RWPE2 (cell line): Measurements from ENCODE around the gene NIPAL4.

Source experiments
- ATAC-seq: fragments of 200-7000 bp; cut with Tn5 transposase; 3 replicates; pipeline ENCODE4 v1.9.1; 2021; ENCODE audit warnings: low read depth
- DNase-seq: peaks from one replicate; pipeline ENCODE4 v3.0.0-alpha.2; 2020; ENCODE audit warnings: low spot score
- H3K27ac ChIP-seq: fragments of 450-650 bp; 2 replicates; pipeline ENCODE4 v1.5.1; 2017; ENCODE audit warnings: mild to moderate bottlenecking; ENCODE audit not compliant: poor library complexity, severe bottlenecking
- H3K27me3 ChIP-seq: fragments of 250-450 bp; sonication (Bioruptor Pico); 2 replicates; pipeline ENCODE4 v1.5.1; 2021; ENCODE audit warnings: mild to moderate bottlenecking, moderate library complexity; ENCODE audit not compliant: insufficient read depth, poor library complexity, severe bottlenecking
- H3K36me3 ChIP-seq: fragments of 250-450 bp; sonication (Bioruptor Pico); 2 replicates; pipeline ENCODE4 v1.5.1; 2020; ENCODE audit warnings: low read depth, mild to moderate bottlenecking, moderate library complexity
- H3K4me1 ChIP-seq: fragments of 250-450 bp; sonication (Bioruptor Pico); 2 replicates; pipeline ENCODE4 v1.5.1; 2021; ENCODE audit warnings: mild to moderate bottlenecking, moderate library complexity; ENCODE audit not compliant: insufficient read depth, poor library complexity, severe bottlenecking
- H3K4me3 ChIP-seq: fragments of 250-450 bp; sonication (Bioruptor Pico); 2 replicates; pipeline ENCODE4 v1.5.1; 2021; ENCODE audit warnings: mild to moderate bottlenecking, moderate library complexity; ENCODE audit not compliant: severe bottlenecking
- H3K9me3 ChIP-seq: fragments of 250-450 bp; sonication (Bioruptor Pico); 2 replicates; pipeline ENCODE4 v1.5.1; 2021; ENCODE audit warnings: mild to moderate bottlenecking, moderate library complexity; ENCODE audit not compliant: severe bottlenecking
- TF ChIP-seq, protein P1 (sequence below): fragments of 450-650 bp; IDR thresholded peaks from one replicate; pipeline ENCODE4 v1.5.1; 2017; ENCODE audit warnings: mild to moderate bottlenecking, moderate library complexity; ENCODE audit not compliant: poor library complexity, severe bottlenecking

The NIPAL4 gene

DNA sequence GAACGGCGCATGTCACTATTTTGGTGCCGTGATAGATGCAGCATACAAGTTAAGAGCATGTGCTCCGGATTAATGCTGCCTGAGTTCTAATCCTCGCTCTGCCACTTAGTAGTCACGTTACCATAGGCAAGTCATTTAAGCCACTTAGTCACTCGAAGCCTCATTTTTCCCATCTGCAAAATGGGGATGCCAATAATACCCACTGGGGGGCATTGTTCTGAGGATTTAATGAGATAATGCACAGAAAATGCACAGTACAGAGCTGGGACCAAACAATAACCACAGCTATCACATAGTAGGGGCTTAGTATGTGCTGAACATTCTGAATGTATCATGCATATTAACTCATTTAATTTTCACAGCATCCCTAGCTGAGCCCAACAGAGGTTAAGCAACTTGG is 9.1 kb downstream of the NIPAL4 start:
- TF ChIP-seq, protein P1, sequence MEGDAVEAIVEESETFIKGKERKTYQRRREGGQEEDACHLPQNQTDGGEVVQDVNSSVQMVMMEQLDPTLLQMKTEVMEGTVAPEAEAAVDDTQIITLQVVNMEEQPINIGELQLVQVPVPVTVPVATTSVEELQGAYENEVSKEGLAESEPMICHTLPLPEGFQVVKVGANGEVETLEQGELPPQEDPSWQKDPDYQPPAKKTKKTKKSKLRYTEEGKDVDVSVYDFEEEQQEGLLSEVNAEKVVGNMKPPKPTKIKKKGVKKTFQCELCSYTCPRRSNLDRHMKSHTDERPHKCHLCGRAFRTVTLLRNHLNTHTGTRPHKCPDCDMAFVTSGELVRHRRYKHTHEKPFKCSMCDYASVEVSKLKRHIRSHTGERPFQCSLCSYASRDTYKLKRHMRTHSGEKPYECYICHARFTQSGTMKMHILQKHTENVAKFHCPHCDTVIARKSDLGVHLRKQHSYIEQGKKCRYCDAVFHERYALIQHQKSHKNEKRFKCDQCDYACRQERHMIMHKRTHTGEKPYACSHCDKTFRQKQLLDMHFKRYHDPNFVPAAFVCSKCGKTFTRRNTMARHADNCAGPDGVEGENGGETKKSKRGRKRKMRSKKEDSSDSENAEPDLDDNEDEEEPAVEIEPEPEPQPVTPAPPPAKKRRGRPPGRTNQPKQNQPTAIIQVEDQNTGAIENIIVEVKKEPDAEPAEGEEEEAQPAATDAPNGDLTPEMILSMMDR = no peak
- no peak overlapping the region for H3K4me3 ChIP-seq
- no peak for ATAC-seq

DNA sequence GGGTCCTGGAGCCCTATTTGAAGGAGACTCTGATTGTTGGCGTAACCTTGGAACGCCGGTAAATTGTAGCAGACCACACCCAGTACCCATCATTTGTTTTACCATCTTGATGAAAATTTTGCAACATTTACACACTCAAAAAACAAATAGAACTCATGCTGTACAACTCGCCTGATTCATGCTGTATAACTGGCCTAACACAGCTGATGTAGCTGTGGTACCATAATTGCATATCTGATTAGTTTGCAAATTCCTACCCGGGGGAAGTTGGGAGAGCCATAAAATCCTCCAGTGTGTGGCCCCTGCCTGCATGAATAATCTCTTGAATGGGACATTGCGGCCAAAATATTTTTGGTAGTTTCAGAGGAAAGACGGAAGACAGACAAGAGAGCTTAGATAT is 9.7 kb downstream of the NIPAL4 start:
- TF ChIP-seq, protein P1 = no peak
- peaks cover 8% of the 10 kb centered on the region for H3K4me1 ChIP-seq
- no peak for ATAC-seq
- no peaks in the 10 kb centered on the region for H3K9me3 ChIP-seq
- no peaks in the 10 kb centered on the region for H3K36me3 ChIP-seq
- no peaks in the 10 kb centered on the region for H3K27me3 ChIP-seq
- H3K4me3 ChIP-seq = no peak overlapping the region
- H3K27ac ChIP-seq = no peak overlapping the region
- no peak for DNase-seq

More for the DNA sequence above, 9.1 kb downstream of the NIPAL4 start:
- DNase-seq = no peak
- Histone ChIP-seq H3K27me3 (no peaks in the 10 kb centered on the region), H3K4me1 (peaks cover 13% of the 10 kb centered on the region), H3K9me3 (no peaks in the 10 kb centered on the region), H3K36me3 (no peaks in the 10 kb centered on the region), H3K27ac (no peak overlapping the region)

DNA sequence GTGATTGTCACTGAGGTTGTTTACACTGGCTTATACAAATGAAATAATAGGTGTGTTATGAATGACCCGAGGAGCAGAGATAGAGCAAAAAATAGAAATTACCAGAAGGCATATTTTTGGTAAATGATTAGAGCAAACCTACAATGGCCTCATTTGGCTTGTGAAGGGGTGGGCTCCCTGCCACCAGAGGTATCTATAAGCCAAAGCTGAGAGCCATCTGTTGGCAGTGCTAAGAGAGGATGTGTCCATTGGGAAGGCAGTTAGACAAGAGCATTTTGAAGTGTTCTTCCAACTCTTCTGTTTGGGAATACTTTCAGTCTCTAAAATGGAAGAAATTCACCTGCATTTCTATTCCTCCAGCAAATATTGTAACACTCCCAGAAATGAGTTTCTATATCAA is 10.6 kb downstream of the NIPAL4 start:
- Histone ChIP-seq H3K27ac (no peak overlapping the region), H3K9me3 (no peaks in the 10 kb centered on the region), H3K4me3 (no peak overlapping the region), H3K36me3 (no peaks in the 10 kb centered on the region), H3K27me3 (no peaks in the 10 kb centered on the region), H3K4me1 (no peaks in the 10 kb centered on the region)
- TF ChIP-seq, protein P1 = no peak
- ATAC-seq = no peak
- no peak for DNase-seq

DNA sequence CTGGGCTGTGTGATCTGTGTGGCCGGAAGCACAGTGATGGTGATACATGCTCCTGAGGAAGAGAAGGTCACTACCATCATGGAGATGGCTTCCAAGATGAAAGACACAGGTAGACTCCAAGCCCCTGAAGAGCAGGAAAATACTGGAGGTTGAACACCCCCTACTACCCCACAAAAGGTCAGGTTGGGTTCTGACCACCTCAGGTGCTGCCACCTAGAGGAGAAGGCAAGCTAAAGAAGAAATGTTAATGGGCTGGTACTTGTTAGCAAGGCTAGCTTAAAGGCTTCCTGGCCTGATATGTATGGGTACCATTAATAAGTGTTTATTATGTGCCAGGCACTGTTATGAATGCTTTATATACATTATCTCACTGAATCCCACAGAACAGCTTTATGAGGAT is 11.7 kb downstream of the NIPAL4 start:
- ATAC-seq (peak; percentile 53), DNase-seq (no peak)
- H3K4me1 ChIP-seq = no peaks in the 10 kb centered on the region
- H3K27ac ChIP-seq = no peak overlapping the region
- no peaks in the 10 kb centered on the region for H3K27me3 ChIP-seq
- no peaks in the 10 kb centered on the region for H3K36me3 ChIP-seq
- no peaks in the 10 kb centered on the region for H3K9me3 ChIP-seq
- no peak overlapping the region for H3K4me3 ChIP-seq
- TF ChIP-seq, protein P1 = peak; percentile 86

DNA sequence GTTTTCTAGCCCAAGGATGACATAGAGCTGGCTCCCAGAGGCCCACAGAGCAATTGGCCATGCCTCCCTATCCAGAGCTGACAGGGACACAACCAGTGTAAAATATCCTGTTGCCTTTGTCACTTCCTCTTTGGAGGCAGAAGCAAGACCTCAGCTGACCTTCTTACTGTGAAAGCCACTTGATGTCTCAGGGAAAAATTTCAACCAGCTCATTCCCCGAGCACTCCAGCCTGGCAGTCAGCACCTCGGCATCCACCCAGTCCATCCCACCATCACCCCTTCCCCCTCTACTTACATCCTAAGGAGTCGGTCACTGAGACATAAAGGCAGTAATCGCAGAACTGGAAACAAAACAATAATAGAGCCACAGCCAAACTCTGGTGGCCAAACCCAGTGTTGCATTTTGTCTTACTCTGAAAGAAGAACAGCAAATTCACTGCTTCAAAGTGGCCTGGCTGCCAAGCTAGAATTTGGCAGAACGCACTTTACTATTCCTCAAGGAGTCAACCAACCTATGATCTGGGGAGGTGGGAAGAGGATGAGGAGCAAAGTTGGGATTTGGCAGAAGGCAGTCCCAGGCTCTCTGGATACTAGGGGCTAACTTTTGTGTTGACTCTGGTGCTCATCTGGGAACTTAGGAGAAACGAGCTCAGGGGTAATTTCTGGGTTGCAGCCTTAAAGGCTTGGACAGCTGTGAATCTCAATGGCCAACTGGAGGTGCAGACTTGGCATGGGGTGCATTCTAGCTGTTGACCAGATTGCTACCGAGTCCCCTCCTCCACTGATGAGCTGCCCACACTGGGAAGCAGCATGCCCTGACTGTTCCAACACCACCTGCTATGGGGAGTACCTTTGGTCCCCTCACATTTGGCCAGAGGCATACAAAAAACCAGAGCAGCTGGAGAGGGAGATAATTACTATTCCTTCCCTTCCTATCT is 13.6 kb downstream of the NIPAL4 start:
- H3K27ac ChIP-seq = no peak overlapping the region
- no peak for ATAC-seq
- no peaks in the 10 kb centered on the region for H3K27me3 ChIP-seq
- no peak for DNase-seq
- no peak overlapping the region for H3K4me3 ChIP-seq
- no peaks in the 10 kb centered on the region for H3K4me1 ChIP-seq
- H3K36me3 ChIP-seq = no peaks in the 10 kb centered on the region
- TF ChIP-seq, protein P1 = no peak
- no peaks in the 10 kb centered on the region for H3K9me3 ChIP-seq
